H7 (cell line): Measurements from ENCODE around the gene RNU7-1. TPM values are rescaled to one million over a fixed set of nuclear protein-coding genes. Genes with fewer than 3 reads are reported as not detected.
A peak's percentile ranks its signal among the peaks of the same experiment; 100 is the strongest.

Source experiments
- DNase-seq: peaks from one replicate; pipeline ENCODE4 v3.0.0; 2012
- H3K27me3 ChIP-seq: 2 replicates; pipeline ENCODE4 v1.6.0; 2011; ENCODE audit warnings: mild to moderate bottlenecking, low read length; ENCODE audit not compliant: control insufficient read depth, insufficient read depth
- H3K36me3 ChIP-seq: replicated peaks from 2 replicates; pipeline ENCODE4 v1.5.1; 2011; ENCODE audit warnings: low read length; ENCODE audit not compliant: control insufficient read depth, insufficient read depth
- H3K4me3 ChIP-seq: 2 replicates; pipeline ENCODE4 v1.5.1; 2011; ENCODE audit warnings: low read depth, mild to moderate bottlenecking, control low read depth, low read length, moderate library complexity; ENCODE audit not compliant: insufficient read depth
- total RNA-seq: library from RNA; depleted of rRNA; stranded (reverse); fragments of >200 nt; shearing (Covaris generic); gene quantifications from 2 replicates; pipeline ENCODE4 v1.2.3, GENCODE V29; 2014

Gene RNU7-1
- total RNA-seq, 1 experiment from 2014 or later, result not detected

DNA sequence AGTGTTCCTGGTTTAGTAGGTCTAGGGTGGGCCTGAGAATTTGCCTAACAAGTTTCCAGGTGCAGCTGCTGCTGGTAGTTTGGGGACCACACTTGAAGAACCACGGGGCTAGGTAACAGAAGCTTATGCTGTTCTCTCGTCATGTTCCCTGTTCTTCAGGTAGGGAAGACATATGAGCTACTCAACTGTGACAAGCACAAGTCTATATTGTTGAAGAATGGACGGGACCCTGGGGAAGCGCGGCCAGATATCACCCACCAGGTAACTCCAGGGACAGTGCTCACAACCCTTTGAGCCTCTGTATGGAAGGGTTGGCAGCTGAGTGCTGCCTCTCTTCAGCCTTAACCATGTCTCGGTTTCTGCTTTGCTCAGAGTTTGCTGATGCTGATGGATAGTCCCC lies 30.6 kb downstream of the RNU7-1 start:
- DNase-seq, result no peak
- Histone ChIP-seq H3K27me3 (no peaks in the 10 kb centered on the region), H3K36me3 (peaks cover 32% of the 10 kb centered on the region), H3K4me3 (no peak overlapping the region)

GRCh38 chr12:6975297-6976032 lies 31.8 kb downstream of the RNU7-1 start:
- Histone ChIP-seq H3K4me3 (no peak overlapping the region), H3K36me3 (peaks cover 35% of the 10 kb centered on the region), H3K27me3 (no peaks in the 10 kb centered on the region)
- DNase-seq, result no peak

DNA sequence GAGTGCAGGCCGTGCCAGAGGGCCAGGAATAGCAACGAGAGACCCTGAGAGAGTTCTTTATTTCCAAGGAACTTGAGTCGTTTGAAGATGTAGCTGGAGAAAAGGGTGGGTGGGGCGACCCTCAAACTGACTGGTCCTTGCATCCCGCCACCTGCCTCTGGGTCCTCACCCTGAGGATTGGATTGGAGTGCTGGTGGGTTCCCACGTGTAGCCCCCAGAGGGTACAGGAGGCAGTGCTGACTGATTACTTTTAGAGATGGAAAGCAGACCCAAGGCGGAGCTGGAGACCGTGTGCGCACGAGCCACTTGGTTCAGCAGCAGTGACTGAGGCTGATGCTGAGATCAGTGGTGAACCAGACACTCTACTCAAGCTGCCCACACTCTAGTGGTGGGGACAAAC lies 34.0 kb downstream of the RNU7-1 start:
- Histone ChIP-seq H3K27me3 (no peaks in the 10 kb centered on the region), H3K4me3 (no peak overlapping the region), H3K36me3 (peaks cover 44% of the 10 kb centered on the region)
- no peak for DNase-seq

DNA sequence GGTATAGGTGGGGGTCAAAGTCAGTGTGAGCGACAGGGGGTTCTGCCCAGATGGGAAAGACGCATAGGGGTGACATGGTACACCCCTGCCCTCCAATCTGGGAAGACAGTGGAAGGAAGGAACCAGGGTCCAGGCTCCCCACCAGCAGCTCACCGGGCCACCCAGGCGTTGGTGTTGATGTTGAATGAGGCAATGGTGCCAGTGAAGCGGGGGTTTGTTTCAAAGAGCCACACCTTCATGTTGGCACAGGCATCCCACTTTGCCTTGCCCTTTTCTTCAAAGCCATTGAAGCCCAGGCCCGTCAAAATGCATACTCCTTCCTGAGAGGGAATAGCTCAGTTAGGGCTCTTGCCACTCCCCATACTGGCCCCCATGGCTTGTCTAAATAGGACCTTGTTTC lies 34.6 kb downstream of the RNU7-1 start:
- H3K36me3 ChIP-seq, result peaks cover 44% of the 10 kb centered on the region
- no peak for DNase-seq

DNA sequence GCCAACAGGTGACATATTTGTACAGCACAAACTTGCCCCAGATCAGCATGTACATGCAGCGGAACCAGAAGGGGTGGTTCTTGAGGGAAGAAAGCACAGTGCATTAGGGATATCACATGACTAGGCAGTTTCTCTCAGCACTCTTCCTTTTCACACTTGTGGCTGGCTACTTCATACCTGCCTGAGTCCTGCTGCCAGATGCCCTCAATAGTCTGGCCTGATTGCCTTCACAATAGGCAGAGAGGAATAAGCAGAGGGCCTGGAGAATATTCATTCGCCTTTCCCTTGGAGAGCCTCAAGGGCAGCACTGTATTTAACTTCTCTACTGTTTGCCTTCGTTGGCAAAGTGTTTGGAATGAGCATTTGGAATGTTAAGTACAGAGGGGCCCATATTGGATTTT lies 35.0 kb downstream of the RNU7-1 start:
- Histone ChIP-seq H3K27me3 (no peaks in the 10 kb centered on the region), H3K4me3 (no peak overlapping the region), H3K36me3 (peaks cover 44% of the 10 kb centered on the region)
- no peak for DNase-seq

More for the DNA sequence above, 34.6 kb downstream of the RNU7-1 start:
- H3K27me3 ChIP-seq, result no peaks in the 10 kb centered on the region
- H3K4me3 ChIP-seq, result no peak overlapping the region

- peaks cover 43% of the 10 kb centered on the region for H3K36me3 ChIP-seq
- no peak for DNase-seq
- H3K4me3 ChIP-seq, result no peak overlapping the region
- no peaks in the 10 kb centered on the region for H3K27me3 ChIP-seq
Measured at GRCh38 chr12:6979021-6979420, 35.4 kb downstream of the RNU7-1 start.

- DNase-seq, result no peak
- peaks cover 39% of the 10 kb centered on the region for H3K36me3 ChIP-seq
- no peaks in the 10 kb centered on the region for H3K27me3 ChIP-seq
- no peak overlapping the region for H3K4me3 ChIP-seq
Measured at GRCh38 chr12:6979453-6979852, 35.8 kb downstream of the RNU7-1 start.

DNA sequence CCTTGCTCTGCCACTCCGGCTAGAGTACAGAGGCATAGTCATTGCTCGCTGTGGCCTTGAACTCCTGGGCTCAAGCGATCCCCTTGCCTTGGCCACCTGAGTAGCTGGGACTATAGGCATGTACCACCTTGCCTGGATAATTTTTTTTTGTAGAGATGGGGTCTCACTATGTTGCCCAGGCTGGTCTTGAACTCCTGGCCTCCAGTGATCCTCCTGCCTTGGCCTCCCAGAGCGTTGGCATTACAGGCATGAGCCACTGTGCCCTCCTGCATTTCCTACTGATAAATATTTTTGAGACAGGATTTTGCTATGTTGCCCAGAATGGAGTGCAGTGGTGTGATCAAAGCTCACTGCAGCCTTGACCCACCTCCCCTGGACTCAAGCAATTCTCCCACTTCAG lies 36.5 kb downstream of the RNU7-1 start:
- DNase-seq, result no peak
- Histone ChIP-seq H3K4me3 (no peak overlapping the region), H3K27me3 (no peaks in the 10 kb centered on the region), H3K36me3 (peaks cover 33% of the 10 kb centered on the region)

- no peaks in the 10 kb centered on the region for H3K27me3 ChIP-seq
- H3K4me3 ChIP-seq, result no peak overlapping the region
- DNase-seq, result no peak
- H3K36me3 ChIP-seq, result peaks cover 27% of the 10 kb centered on the region
Measured at GRCh38 chr12:6980740-6981139, 37.1 kb downstream of the RNU7-1 start.

DNA sequence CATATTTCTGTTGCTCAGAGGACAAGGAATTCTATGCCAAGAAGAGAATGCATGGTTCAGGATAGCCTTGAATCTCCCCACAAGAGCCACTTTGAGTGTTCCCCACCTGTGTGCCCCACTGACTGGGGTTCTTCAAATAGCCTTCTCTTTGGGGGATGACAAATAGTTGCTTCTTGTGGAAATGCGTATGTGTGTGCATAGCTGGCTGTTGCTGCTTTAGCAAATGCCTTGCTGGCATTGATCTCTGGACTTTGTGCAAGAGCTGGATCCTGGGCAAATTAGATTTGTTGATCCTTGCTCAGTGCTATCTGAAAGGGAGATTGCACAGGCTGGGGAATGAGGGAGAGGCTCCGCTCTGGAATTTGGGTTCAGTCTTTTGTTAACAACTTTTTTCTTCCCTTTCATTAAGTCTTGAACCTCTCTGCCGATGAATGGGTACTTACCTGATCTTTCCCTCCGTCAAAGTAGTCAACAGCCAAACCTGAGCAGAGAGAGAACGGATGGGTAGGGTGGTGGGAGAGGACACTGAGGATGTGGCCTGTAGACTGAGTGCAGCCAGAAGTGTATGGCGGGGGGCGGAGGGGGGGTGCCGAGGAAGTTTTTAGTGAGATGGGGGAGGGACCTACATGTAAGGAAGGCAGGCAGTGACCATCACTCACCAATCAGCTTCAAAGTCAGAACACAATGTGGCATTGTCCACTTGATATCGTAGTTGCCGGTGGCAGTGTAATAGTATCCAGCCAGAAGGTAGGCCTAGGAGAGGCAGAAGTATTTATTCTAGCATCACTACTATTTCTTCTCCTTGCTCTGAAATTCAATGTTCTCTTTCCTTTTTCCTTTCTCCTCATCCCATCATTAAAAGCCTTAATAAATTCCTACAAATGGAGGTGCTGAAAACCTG lies 37.8 kb downstream of the RNU7-1 start:
- Histone ChIP-seq H3K36me3 (peaks cover 22% of the 10 kb centered on the region), H3K4me3 (no peak overlapping the region), H3K27me3 (no peaks in the 10 kb centered on the region)
- DNase-seq, result no peak

- H3K4me3 ChIP-seq, result no peak overlapping the region
- peak; percentile 43 for DNase-seq
- peaks cover 16% of the 10 kb centered on the region for H3K36me3 ChIP-seq
- no peaks in the 10 kb centered on the region for H3K27me3 ChIP-seq
Measured at GRCh38 chr12:6982532-6982931, 38.9 kb downstream of the RNU7-1 start.

- no peak for DNase-seq
- Histone ChIP-seq H3K4me3 (no peak overlapping the region), H3K27me3 (no peaks in the 10 kb centered on the region), H3K36me3 (peaks cover 2% of the 10 kb centered on the region)
Measured at GRCh38 chr12:6987956-6988553, 44.4 kb downstream of the RNU7-1 start.
